T1000 (cell line): ENCODE results near the gene GABARAPL1.

Experiments used
- DNase-seq: peaks from one replicate; lab custom pipeline; 2025; ENCODE audit warnings: mixed read lengths; lab: John Stamatoyannopoulos, UW

The GABARAPL1 gene

GRCh38 chr12:10234562-10234961 is 21.9 kb downstream of the GABARAPL1 start:
- DNase-seq, result no peak

- DNase-seq, result no peak
Observed at GRCh38 chr12:10235761-10236631, 23.3 kb downstream of the GABARAPL1 start.

GRCh38 chr12:10236720-10237119 is 24.0 kb downstream of the GABARAPL1 start:
- DNase-seq, result no peak

GRCh38 chr12:10238526-10238925 is 25.8 kb downstream of the GABARAPL1 start:
- DNase-seq, result no peak

GRCh38 chr12:10241290-10241689 is 28.6 kb downstream of the GABARAPL1 start:
- DNase-seq, result no peak

GRCh38 chr12:10241727-10242126 is 29.1 kb downstream of the GABARAPL1 start:
- no peak for DNase-seq

GRCh38 chr12:10242539-10242938 is 29.9 kb downstream of the GABARAPL1 start:
- DNase-seq, result no peak

- no peak for DNase-seq
Observed at GRCh38 chr12:10243818-10244520, 31.3 kb downstream of the GABARAPL1 start.

GRCh38 chr12:10247436-10248058 is 34.9 kb downstream of the GABARAPL1 start:
- no peak for DNase-seq

GRCh38 chr12:10249690-10250455 is 37.2 kb downstream of the GABARAPL1 start:
- no peak for DNase-seq

GRCh38 chr12:10251669-10252068 is 39.0 kb downstream of the GABARAPL1 start:
- no peak for DNase-seq

GRCh38 chr12:10252201-10252600 is 39.5 kb downstream of the GABARAPL1 start:
- DNase-seq, result no peak

GRCh38 chr12:10256064-10256463 is 43.4 kb downstream of the GABARAPL1 start:
- no peak for DNase-seq

GRCh38 chr12:10260927-10261326 is 48.2 kb downstream of the GABARAPL1 start:
- no peak for DNase-seq

GRCh38 chr12:10268037-10268436 is 55.4 kb downstream of the GABARAPL1 start:
- DNase-seq, result no peak

- DNase-seq, result no peak
Observed at GRCh38 chr12:10272467-10272866, 59.8 kb downstream of the GABARAPL1 start.
